Left forelimb (tissue), 1 donor: ENCODE results near the gene ZC3H7A.
"Not testable (repeated sequence)": the region's sequence is repeated elsewhere in the genome, so short reads cannot be mapped to it uniquely, and the experiment has no call there.

ENCODE experiments used
- DNase-seq: peaks from one replicate; pipeline ENCODE4 v3.0.0-alpha.2; 2018; ENCODE audit warnings: low spot score

Gene ZC3H7A

GRCh38 chr16:11799509-11800381, 2.7 kb upstream of the ZC3H7A start:
- no peak for DNase-seq

GRCh38 chr16:11799017-11799381, 1.9 kb upstream of the ZC3H7A start:
- no peak for DNase-seq

DNA sequence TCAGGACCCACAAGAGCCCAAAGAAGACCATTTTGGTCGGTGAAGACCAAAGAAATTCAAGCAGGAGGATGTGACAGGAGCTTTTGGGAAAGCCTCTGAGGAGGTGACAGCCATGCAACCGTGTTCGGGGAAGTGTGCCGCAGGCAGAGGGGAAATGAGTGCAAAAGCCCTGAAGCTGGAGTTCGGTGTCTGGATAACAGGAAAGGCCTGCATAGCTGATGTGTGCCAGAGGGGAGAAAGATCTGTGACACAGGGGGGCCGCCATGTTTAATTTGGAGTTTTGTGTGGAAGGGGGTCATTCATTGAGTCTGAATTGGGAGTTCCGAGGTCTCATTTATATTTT, 870 bp upstream of the ZC3H7A start:
- DNase-seq = no peak

- DNase-seq = peak; percentile 77
Observed at GRCh38 chr16:11796227-11797165, 562 bp downstream of the ZC3H7A start.

- DNase-seq = no peak
Observed at GRCh38 chr16:11795887-11796226, 1.2 kb downstream of the ZC3H7A start.

DNA sequence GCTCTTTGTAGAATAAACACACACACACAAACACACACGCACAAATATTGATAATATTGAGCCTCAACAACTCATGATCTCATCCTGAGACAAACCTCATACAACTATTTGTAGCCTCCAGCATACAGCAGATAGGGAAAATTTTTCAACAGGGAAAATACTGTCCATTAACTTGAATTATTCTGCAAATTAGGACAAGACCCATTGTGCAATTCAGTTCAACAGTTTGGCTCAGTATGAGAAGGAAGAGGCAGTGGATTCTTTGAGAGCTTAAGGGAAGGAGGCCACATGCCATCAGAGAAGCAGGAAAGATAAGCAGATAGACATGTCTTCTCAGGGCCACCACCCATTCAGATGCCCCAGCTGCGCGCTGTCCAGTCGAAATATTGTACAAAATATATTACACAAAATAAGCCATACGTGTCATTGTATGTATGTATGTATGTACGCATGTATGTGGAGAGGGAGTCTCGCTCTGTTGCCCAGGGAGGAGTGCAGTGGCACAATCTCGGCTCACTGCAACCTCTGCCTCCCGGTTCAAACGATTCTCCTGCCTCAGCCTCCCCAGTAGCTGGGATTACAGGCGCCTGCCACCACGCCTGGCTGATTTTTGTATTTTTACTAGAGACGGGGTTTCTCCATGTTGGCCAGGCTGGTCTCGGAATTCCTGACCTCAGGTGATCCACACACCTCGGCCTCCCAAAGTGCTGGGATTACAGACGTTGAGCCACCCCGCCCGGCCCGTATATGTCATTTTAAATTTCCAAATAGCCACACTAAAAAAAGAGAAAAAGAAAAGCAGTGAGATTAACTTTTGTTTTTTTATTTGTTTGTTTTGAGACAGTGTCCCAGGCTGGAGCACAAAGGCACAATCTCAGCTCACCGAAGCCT, 1.8 kb downstream of the ZC3H7A start:
- no peak for DNase-seq

DNA sequence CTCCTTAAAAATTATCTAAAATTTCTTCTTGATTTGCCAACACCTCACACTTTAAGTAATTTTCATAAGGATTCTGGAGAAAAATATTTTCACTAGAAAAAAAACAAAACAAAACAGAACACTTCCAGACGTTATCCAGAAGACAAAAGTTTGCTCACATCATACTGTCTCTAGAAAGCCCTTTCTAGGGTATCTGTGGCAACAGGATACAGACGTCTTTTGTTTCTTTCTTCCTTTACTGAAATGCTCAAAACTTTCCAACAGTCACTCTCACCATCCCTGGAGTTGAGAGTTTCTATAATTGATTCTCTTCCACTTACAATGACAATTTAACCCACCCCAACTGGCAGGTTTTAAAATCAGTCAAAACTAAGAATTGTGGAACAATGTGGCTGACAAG, 2.6 kb downstream of the ZC3H7A start:
- no peak for DNase-seq

DNA sequence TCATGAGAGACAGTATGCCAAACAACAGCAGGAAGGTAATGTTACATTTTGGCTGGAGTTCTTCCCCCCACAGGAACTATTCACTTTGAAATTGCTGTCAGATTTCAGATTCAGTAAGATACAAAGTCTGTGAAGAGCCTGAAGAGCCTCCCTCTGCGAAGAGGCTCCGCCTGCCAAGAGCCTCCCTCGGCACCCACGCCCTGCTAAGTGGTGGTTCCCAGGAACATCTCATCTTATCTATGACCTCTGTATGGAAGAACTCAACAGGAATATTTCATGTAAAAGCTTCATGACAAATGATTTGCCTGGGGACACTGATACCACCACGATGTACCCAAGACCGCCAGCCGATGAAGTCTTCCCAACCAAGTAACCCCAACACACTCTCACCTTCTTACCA, 3.2 kb downstream of the ZC3H7A start:
- no peak for DNase-seq

- no peak for DNase-seq
Observed at GRCh38 chr16:11792410-11793241, 4.4 kb downstream of the ZC3H7A start.

DNA sequence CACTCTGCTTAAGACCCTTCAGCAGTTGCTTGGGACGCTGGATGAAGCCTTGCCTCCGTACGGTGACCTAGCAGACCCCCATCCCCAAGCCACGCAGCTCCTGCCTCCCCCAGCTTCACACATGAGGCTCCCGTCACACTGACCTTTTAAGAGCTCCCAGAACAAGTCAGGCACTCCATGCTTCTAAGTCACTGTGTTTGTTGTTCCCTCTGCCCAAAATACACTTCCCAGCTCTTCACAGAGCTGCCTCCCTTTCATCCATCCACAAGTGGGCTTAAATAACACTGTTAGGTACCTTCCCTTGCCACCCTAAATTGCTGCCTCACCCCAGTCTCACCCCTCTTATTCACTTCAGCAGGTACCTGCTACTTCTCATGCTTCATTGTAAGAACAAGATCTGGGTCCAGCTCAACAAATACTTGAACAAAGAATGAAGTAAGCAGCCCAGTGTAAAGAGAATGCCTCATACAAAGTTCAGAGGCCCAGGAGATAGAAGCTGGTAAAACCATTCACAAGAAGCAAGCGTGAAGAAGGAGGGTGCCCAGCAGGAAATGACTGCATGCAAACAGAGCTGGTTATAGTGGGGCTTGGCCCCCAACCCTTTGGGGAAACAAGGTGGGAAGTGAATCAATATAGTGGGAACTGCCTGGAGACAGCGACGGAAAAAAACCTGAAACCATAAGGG, 5.8 kb downstream of the ZC3H7A start:
- no peak for DNase-seq

GRCh38 chr16:11788914-11789313, 8.1 kb downstream of the ZC3H7A start:
- no peak for DNase-seq

DNA sequence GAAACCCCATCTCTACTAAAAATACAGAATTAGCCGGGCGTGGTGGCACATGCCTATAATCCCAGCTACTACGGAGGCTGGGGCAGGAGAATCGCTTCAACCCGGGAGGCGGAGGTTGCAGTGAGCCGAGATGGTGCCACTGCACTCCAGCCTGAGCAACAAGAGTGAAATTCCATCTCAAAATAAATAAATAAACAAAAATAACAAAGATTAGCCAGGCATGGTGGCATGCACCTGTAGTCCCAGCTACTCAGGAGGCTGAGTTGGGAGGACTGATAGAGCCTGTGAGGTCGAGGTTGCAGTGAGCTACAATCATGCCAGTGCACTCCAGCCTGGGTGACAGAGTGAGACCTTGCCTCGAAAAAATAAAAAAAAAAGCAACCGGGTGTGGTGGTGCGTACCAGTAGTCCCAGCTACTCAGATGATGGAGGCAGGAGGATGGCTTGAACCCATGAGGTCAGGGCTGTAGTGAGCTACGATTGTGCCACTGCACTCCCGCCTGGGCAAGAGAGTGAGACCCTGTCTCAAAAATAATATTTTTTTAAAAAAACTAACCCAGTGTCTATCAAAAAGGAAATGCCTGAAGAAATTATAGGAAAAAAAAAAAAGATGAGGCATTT, 12.0 kb downstream of the ZC3H7A start:
- DNase-seq = not testable (repeated sequence)

DNA sequence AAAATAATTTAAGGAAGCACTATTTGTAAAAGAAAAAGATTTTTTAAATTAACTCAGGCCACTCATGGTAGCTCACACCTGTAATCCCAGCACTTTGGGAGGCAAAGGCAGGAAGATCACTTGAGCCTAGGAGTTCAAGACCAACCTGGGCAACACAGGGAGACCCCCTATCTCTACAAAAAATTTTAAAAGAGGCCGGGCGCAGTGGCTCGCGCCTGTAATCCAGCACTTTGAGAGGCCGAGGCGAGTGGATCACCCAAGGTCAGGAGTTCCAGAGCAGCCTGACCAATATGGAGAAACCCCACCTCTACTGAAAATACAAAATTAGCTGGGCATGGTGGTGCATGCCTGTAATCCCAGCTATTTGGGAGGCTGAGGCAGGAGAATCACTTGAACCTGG, 12.7 kb downstream of the ZC3H7A start:
- DNase-seq = not testable (repeated sequence)

DNA sequence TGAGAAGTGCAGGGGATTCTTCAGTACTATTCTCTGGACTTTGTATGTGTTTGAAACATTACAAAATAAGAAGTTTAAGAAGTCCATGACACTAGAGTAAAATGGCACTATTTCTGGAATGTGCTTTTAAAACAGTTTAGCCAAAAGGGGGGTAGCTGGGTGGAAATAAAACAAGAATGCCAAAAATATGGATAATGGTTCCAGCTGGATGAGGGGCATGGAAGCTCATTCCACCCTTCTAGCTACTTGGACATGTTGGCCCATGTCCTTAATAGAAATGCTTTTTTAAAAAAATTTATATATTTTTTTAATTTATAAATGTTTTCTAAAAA, 13.1 kb downstream of the ZC3H7A start:
- DNase-seq = no peak

DNA sequence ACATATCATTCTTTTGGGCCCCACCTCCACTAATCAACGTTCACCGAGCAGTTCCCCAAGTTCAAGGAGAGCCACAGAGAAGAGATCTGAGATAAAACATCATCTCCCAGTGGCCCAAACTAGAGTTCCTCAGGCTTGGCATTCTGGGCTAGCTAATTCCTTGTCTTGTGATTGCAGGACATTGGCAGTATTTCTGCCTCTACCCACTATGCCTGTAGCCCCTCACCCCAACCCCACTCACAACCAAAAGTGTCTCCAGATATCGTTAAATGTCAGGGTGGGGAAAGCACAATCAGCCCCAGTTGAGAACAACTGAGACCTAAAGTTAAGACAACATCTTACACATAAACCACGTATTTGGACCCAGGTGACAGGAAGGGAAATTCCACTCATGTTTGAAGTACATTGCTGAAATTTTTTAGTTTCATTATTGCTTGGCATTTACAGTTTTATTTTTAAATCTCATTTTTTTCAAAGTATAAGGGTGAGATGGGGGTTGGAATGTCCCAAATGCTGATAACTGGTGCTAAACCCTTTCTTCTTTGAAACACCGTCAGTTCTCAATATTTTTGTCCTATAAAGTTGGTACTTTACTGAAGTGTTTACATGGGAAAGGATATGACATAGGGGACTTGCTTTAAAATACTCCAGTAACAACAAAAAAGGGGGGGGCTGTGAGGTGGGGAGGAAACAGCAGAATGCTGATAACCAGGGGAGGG, 13.6 kb downstream of the ZC3H7A start:
- no peak for DNase-seq

DNA sequence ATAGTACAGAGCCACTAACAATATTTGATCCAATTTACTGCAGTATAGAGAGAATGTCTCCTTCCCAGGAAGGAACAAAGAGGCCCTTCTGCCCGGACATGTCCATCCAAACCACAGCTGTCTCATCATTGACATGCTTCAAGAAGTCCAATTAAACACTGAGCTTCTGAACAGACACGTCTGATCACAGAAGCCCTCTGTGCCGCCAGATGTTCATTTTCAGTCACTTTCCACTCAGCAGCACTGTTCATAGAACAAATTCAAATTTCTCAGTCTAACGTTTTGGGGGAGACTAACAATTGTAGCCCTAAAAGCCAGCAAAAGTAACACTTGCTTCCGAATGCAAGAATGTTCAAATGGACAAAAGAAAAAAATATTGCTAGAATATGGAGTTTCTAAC, 15.3 kb downstream of the ZC3H7A start:
- no peak for DNase-seq

DNA sequence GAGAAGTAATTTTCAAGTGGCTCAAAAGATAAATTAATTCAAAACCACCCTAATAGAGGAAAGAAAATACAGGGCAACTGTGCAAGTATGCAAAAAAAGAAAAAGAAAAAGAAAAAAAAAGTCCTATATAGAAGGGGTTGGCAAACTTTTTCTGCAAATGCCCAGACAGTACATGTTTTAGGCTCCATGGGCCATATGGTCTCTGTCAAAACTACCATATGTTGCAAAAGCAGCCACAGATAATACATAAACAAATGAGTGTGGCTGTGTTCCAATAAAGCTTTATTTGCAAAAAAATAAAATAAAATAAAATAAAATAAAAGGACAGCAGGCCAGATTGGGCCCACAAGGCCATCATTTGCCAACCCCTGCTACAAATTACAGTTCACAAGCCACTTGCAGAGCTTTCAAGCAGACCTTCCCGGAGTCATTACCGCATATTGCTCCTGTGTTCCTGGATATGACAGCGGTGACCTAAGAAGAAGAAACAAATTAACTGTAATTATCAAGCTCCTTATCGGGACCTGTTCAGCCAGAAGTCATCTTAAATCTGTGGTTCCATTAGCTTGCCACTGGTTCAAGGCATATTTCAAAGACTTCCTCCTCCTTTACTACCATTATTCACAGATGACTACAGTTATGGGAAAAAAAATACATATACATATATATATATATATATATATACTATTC, 15.9 kb downstream of the ZC3H7A start:
- no peak for DNase-seq

DNA sequence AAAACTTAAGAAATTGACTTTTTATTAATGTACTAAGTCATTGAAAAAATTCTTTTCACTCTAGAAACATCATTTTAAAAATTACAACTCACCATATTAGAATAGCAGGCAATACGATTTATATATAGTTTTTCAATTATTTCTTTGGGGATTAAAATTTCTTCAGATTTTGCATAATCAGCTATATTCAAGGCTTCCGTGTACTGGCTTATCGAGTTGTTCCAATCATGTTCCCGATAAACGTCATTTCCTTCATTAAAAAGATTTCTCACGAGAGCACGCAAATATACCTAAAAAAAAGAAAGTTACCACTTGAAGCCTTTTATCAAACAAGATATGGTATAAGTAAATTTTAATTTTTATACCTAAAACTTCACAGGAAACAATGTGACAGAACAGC, 18.0 kb downstream of the ZC3H7A start:
- no peak for DNase-seq

DNA sequence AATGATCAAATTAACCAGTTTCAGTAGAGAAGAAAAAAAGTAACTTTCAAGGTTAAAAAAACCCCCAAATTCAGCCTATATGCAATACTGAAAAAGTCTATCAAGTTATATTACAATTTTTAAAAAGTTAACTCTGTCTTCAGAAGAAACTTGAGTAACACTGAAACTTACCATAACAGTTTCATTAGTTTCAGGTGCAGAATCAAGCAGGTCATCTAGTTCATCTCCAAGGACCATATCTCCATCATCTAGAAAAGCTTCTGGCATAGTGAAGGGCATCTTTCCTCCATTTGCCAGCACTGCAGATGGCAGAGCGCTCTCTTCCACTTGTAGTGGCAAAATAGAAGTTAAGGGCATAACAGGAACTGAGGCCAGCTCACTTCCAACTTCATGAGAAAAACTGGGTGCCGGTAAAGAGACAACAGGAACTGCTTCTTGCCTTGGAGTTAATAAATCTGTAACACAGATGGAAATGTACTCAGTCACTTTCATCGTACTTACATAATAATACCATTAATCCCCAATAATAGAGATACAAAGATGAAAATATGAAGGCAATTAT, 22.9 kb downstream of the ZC3H7A start:
- no peak for DNase-seq
